ENCODE measurements around the gene GFOD1.
"Not testable (repeated sequence)": the region's sequence is repeated elsewhere in the genome, so short reads cannot be mapped to it uniquely, and the experiment has no call there.

The GFOD1 gene

DNA sequence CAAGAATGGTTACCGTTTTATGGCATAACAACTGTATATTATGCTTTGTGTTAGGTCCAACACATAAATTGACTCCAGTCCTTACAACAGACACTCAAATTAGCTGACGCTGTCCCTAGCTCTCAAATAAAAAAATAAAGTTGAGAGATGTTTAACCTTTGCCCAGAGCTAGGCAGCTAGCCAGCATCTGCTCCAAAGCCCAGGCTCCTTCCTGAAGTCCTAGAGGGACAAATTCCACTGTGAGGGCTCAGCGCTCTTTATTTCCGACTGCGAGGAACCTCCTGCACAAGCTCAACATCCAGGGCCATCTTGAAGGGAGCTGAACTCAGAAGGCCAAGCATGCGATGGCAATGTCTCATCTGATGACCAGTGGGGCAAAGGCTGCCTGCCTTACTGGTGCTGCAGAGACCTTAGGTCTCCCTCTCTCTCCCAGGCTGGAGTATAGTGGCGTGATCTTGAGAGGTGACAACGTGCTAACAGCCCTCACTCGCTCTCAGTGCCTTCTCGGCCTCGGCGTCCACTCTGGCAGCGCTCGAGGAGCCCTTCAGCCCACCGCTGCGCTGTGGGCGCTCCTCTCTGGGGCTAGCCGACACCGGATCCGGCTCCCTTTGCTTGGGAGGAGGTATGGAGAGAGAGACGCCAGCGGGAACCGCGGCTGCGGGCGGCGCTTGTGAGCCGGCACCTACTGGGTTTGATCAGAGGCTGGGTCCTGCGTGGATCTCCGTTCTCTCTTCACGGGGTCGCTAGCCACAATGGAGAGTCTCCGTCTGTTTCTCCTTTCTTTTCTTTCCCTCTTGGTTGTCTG is 24.7 kb upstream of the GFOD1 start:
- DNase-seq, result no peak

DNA sequence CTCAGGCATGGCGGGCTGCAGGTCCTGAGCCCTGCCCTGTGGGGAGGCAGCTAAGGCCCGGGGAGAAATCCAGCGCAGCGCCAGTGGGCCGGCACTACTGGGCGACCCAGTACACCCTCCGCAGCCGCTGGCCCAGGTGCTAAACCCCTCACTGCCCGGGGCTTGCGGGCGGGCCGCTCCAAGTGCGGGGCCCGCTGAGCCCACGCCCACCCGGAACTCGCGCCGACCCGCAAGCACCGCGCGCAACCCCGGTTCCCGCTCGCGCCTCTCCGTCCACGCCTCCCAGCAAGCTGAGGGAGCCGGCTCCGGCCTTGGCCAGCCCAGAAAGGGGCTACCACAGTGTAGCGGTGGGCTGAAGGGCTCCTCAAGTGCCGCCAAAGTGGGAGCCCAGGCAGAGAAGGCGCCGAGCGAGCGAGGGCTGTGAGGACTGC is 23.8 kb upstream of the GFOD1 start:
- not testable (repeated sequence) for DNase-seq

DNA sequence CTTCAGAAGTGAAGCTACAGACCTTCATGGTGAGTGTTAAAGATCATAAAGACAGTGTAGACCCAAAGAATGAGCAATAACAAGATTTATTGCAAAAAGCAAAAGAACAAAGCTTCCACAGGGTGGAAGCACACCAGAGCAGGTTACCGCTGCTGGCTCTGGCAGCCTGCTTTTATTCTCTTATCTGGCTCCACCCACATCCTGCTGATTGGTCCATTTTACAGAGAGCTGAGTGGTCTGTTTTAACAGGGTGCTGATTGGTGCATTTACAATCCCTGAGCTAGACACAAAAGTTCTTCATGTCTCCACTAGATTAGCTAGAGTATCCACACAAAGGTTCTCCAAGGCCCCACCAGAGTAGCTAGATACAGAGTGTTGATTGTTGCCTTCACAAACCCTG is 23.0 kb upstream of the GFOD1 start:
- DNase-seq, result not testable (repeated sequence)

DNA sequence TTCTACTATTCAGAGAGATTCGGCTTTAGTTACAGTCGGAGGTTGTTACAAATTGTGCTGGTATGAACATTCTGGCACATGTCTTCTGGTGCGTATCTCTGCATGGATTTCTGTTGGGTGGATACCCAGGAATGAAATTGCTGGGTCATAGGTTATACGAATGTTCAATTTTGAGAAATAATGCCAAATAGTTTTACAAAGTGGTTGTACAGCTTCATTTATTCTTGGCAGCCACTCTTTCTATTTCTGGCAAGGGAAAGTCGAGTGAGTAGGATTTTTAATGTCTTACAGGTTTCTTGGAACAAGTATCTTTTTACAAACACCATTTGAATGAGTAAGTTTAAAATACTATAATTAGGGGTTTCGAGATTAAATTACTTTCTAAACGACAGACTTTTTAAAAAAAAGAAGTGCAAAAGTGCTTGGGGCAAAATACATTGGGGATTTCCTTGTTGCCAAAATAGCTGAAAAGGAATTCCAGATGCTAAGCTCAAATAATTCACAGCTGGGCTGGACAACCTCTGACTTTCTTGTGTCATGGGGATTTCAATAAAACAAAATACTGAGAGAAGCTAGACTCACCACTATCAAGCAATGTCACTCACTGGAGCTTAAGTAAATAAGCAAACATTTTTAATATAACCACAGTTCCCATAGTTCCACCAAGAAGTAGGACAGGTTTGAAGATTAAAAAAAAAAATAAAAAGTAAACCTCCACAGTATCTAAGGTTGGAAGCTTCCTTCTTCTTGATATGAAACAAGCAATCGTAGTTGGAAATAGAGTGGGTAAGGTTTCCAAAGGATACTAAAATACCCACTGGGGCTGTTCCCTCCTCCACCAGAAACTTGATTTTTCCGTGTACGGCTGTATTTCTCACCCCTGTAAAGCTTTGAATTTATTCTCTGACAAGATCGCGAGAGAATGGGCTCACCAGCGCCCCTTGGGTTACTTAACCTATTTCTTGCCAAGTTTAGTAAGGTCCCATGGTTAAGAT is 21.6 kb upstream of the GFOD1 start:
- DNase-seq, result no peak

DNA sequence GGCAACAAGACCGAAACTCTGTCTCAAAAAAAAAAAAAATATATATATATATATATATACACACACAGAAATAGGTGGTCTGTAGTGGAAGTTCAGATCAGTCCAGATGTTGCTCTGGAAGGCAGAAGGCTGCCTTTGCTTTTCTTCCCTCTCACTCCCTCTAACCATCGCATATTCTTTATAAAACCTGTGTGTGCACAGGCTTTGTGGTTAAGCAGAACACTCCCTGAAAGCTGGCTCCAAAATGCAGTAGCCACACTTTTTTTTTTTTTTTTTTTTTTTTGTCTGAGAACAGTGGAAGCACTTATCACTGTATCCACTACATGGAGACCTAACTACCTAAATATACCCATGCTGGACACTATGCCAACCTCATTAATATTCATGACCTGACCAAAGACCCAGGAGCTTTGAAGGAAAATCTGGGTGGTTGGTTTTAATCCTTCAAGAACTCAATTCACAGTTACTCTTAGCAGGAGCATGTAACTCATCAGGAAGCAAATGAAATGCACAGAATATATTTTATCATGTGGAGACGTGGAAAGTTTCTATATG is 20.0 kb upstream of the GFOD1 start:
- no peak for DNase-seq

DNA sequence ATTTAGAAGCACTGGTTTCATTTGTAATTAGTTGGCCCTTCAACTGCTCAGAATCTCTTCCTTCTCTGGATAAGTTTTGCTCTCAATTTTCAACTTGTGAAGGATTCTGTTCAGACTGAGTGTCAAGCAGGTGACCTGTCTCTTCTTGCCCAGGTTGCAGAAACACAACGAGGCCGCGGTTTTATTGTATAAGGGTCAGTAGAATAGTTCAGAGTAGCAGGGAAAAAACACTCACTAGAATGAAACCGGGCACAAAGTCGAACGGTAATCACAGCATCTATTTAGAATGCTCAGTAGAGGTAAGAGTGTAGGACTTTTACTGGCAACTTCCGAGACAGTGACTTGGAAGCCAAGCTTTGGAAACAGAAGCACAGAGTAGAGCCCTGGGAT is 17.9 kb upstream of the GFOD1 start:
- no peak for DNase-seq

DNA sequence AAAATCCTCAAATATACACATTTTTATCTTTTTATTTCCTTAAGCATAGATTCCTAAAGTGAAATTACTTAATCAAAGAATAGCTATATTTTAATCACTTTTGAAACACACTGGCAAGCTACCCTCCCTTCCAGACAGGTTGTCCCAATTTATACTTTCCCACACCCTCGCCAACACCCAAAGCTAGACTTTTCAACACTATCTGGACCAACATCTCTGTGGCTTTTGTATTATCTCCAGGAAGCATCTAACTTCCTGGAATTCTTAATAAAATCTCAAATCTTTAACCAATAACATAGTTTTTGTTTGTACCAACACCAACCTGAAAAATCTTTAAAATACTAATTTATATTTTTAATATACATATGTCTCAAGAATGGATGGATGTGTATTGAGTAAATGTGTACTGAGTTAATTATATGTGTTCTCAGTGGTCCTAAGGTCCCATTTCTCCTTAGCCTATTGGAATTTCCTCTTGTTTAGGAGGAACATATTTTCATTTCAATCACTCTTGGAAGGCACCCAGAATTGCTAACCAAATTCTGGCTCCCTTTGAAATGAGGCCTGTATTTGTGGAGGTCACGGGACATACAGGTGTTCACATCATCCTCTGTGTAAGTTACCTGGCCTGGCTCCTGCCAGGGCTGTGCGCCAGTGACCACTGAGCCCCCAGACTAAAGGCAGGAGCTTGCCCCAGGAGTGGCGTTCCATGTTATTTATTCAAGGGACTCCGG is 17.4 kb upstream of the GFOD1 start:
- DNase-seq, result no peak

DNA sequence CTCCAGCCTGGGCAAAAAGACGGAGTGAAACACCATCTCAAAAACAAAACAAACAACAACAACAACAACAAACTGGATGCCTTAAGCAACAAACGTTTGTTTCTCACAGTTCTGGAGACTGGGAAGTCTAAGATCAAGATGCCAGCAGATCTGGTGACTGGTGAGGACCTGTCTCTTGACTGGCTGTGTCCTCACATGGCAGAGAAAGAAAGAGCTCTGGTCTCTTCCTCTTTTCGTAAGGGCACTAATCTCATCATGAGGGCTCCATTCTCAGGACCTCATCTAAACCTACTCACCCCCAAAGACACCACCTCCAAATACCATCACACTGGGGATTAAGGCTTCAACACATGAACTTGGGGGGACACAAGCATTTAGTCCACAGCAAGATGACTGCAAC is 13.5 kb upstream of the GFOD1 start:
- no peak for DNase-seq

DNA sequence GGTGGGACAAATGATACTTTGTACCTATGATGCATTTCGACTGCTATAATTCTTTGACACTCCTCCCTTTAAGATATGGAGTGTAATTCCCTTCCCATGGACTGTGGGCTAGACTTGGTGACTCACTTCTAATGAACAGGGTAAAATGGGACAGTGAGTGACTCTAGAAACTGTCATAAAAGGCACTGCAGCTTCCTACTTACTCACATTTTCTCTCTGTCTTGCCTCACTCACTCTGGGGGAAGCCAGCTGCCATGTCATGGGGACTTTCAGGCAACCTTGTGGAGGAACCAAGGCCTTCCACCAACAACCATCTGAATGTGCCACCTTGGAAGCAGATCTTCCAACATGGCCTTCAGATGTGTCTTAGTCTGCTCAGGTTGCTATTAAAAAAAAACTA is 12.9 kb upstream of the GFOD1 start:
- DNase-seq, result no peak

DNA sequence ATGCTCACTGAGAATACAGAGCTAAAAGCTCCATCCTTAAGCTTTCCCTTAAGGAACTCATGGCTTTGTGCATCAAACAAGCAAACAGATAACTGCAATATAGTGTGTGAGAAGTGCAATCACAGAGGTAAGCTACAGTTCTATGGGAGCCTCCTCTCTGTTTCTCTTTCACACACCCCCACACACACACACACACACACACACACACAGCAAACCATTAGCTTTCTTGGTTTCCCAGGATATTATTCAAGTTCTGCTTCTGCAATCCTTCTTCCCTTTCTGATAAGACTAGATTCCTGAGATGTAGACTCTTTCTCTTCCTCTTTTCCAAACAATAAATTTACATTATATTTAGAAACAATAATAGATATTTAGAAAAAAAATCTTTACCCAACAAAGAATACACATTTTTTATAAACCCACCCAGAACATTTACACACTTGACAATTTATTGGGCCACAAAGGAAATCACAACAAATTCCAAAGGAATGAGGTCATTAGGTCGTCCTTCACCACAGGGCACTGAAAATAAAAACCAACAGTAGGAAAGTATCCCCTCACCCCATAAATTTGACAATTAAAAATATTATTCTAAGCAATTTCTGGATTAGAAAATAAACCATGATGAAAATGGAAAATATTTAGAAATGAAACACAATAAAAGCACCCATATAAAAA is 9.3 kb upstream of the GFOD1 start:
- no peak for DNase-seq

DNA sequence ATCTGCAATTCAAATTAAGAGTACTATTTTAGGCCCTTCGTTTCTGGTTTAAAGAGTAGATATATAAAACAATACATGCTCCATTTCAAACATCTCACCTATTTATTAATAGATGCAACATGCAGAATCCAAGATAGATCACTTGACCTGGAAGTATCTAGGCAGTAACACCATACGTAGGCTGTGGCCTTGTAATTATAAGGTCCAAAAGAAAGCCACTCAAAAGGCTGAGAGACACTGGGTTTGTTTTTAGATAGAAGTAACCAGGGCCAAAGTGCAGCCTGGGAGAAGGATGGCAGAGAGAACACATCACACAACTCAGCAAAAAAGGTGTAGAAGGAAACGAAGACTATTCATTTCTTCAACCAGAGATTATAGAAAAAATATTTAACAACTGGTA is 8.4 kb upstream of the GFOD1 start:
- no peak for DNase-seq

DNA sequence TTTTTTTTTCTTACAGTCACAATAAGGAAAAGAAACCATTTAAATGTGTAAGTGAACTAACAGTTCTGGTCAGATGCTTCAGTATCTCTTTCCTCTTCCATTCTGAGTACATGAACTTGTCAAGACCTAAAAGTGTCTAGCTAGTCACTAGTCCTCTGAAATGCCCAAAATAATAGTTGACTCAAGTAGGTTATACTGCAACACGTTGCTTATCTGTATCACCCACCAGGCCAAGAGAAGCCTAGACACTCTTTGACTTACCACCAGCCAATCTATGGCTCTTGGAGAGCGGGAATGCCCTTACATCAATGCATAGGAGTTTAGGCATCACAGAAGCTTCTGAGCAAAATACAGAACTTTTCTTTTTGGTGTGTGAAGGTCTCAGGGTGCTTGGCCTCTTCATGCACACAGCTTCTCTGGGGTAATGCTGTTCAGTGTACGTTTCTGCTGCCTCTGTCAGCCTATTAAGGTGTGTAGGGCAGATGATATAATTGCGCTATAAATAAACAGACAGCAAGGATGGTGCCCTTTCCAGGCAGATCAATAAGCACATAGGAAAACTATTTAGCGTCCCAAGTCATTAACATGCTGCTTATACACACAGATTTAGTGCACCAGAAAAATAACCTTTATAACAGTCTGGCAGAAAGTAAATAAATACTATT is 7.8 kb upstream of the GFOD1 start:
- peak in 1 of 3 experiments; percentile 7 for DNase-seq

DNA sequence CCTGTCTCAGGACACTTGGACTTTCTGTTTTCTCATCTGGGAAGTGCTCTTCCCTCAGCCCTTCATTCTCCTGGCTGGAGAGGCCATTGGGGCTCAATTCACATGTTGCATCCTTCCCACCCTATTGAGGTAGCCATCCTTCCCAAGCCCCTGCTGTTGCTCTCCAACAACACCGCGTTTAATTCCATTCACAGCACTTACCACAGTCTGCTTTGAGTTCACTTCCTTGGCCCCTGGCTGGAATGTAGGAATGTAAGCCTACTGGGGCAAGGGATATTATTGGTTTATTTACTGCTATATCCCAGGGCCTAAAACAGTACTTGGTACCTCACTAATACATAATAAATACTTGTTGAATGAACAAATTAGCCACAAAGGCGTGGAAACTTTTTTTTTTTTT is 6.7 kb upstream of the GFOD1 start:
- no peak for DNase-seq

DNA sequence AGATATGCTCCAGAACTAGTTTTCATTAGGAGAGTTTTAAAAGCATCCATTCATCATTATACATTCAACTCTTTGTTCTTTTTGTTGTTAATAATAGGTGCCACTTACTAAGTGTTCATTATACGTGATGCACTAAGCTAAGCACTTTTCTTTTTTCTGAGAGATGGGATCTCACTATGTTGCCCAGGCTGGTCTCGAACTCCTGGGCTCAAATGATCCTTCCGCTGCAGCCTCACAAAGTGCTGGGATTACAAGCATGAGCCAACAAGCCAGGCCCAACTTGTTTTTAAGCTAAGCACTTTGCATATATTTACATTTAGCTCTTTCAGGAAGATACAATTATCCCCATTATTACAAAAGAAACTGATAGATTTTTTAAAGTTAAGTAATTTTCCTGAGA is 5.7 kb upstream of the GFOD1 start:
- DNase-seq, result no peak

DNA sequence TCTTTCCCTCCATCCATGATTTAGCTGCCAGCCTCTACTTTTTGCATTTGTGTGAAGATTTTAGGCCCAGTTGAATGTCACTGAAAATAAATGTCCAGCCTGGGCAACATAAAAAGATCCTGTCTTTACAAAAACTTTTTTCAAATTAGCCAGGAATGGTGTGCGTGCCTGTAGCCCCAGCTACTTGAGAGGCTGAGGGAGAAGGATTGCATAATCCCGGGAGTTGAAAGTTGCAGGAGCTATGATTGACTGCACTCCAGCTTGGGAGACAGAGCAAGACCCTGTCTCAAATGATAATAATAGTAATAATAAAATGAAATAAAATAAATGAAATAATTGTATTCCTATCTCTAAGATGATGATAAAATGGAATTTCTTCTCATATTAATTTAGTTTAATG is 5.0 kb upstream of the GFOD1 start:
- DNase-seq, result no peak

DNA sequence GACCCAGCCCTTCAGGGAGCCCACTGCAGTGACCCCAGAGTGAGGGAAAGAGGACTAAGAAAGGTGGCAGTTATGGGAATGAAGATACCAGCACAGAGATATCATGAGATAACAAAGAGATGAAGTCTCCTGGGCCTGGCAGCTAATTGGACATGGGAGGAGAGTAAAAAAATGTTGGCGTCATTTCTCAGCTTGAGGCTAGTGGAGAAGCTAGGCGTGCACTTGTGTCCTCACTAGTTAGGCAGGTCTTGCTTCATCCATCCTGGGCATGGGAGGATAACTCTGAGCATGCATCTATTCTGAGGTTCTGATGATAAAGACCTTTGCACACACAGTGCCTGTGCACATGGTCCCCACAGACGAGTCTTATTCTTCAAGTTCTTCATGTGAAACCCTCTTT is 4.1 kb upstream of the GFOD1 start:
- DNase-seq, result no peak

DNA sequence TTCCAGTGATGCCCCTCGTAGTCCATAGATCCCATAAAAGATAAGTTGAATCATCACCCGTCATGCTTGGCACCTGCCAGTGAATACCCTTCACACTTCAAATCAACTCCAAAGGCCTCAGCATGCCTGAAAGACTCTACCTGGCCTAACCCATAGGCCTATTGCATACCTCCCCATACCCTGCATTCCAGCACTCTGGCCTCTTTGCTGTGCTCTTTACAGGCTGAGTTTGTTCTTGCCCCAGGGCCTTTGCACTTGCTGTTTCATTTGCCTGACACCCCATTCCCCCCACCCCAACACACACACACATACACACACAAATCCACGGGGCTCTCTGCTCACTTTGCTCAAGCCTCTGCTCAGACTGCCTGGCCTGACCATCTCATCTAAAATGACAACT is 3.0 kb upstream of the GFOD1 start:
- no peak for DNase-seq

DNA sequence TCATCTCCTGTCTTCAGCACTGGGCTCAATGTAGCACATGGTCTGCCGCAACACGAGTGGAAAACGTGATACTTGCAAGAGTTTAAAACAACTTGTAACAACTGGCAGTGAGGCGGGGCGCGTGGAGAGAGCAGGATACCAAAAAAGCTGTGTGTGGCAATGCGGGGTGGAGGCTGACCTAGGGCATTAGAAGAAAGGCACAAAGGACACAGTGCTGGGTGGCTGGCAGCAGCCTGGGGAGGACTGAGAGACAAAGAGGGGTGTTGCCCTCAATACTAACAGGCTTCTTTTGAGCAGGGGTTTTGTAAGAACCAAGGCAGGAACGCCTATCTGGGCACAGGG is 1.5 kb upstream of the GFOD1 start:
- no peak for DNase-seq

DNA sequence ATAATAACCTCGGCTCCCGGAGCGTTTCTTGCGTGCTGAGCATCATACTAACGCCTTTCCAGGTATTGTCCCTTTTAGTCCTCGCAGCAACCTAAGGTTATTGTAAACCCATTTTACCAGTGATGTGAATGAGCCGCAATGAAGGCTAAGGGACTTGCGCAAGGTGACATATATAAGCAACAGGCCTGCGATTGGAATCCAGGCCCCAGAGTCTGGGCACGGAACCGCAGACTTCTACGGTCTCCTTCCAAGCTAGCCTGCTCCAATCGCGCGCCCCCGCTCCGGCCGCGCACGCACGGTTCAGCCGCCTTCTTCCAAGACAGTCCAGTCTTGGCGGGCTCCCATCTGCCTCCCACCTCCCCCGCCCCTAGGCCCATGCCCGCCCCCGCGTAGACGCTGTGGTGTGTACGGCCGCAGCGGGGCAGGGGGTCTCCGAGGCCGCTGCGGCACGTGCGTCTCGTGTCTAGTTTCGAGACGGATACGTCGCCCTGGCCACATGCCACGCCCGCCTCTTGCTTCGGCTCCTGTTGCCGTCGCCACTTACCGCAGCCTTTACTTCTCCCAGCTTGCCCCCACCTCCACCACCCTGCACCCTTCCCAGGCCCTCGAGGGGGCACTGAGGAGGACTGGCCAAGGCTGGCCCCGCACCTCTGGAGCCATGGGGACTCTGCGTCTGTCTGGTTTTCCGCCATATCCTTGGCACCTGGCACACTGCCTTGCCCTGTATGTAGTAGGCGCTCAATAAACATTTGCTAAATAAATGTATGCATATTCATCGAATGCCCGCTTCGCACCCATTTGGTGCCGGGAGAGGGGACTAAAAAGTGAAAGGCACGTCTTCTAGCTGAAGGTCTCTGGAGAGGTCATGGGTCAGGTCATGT is 855 bp upstream of the GFOD1 start:
- peak; percentile 48 to 81 (median 79) for DNase-seq

DNA sequence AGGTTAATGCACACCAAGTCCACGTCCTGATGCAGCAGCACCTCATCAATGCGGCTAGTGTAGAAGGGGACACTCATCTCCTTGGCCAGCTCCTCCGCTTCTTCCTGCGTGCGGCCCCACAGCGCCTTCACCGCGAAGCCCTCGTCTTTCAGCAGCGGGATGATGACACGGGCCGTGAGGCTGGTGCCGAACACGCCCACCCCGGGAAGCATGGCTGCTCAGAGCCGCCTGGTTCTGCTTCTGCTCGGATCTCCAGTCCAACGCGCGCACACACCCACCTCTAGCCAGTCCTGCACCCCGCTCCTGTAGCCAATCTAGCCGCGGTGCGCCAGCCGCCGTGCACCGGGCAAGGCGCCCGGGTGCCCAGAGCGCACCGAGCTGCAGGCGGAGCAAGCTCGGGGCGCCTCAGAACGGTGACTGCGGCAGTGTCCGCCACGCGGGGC is 700 bp downstream of the GFOD1 start:
- DNase-seq, result peak; percentile 32 to 80 (median 70)
